Heart left ventricle (tissue), 16 donors: ENCODE measurements around the gene RPS6KB2. TPM values are rescaled to one million over a fixed set of nuclear protein-coding genes. Genes with fewer than 3 reads are reported as not detected.

Experiments used
- ATAC-seq, 4 donors: fragments of 200-7000 bp; cut with Tn5 transposase; one replicate each; pipeline ENCODE4 v1.9.1; 2020 to 2022; ENCODE audit warnings: moderate library complexity in 4 of 4, mild to moderate bottlenecking in 3 of 4, moderate number of reproducible peaks in 1 of 4
- DNase-seq, 5 donors: peaks; one replicate each; pipeline ENCODE4 v3.0.0-alpha.2; 2020
- H3K27ac ChIP-seq, 12 donors: fragments of 200-600 bp; sonication (generic) in 4 of 12; one replicate each; pipeline versions ENCODE4 v1.5.0 to v1.8.0; 2016 to 2022; ENCODE audit warnings: mild to moderate bottlenecking in 2 of 12
- H3K27me3 ChIP-seq, 9 donors: fragments of 200-600 bp; sonication (generic) in 2 of 9; one replicate each; pipeline versions ENCODE4 v1.5.1 to v1.8.0; 2016 to 2022; ENCODE audit warnings: mild to moderate bottlenecking in 3 of 9
- H3K36me3 ChIP-seq, 9 donors: fragments of 200-600 bp; sonication (generic) in 2 of 9; one replicate each; pipeline versions ENCODE4 v1.5.0 to v1.8.0; 2018 to 2022; ENCODE audit warnings: mild to moderate bottlenecking in 2 of 9
- H3K4me1 ChIP-seq, 12 donors: fragments of 200-600 bp; sonication (generic) in 4 of 12; one replicate each; pipeline versions ENCODE4 v1.5.0 to v1.8.0; 2016 to 2022; ENCODE audit warnings: mild to moderate bottlenecking in 3 of 12
- H3K4me3 ChIP-seq, 12 donors: fragments of 200-600 bp; sonication (generic) in 4 of 12; one replicate each; pipeline versions ENCODE4 v1.5.0 to v1.8.0; 2017 to 2022; ENCODE audit warnings: mild to moderate bottlenecking in 9 of 12, moderate library complexity in 4 of 12
- H3K9me3 ChIP-seq, 12 donors: fragments of 200-600 bp; sonication (generic) in 4 of 12; one replicate each; pipeline versions ENCODE4 v1.5.0 to v1.8.0; 2016 to 2022; ENCODE audit warnings: mild to moderate bottlenecking in 1 of 12
- POLR2A ChIP-seq, 2 donors: fragments of 450-650 bp; IDR thresholded peaks; one replicate each; pipeline ENCODE4 v1.6.1; 2017; ENCODE audit warnings: antibody characterized with exemption in 2 of 2, mild to moderate bottlenecking in 2 of 2, moderate library complexity in 2 of 2
- WGBS, 4 donors: extraction: QIAGEN DNeasy Blood & Tissue Kit in 2 of 4; methylation state at CpG; one replicate each; pipeline versions ENCODE4 v1.1.5 to v1.1.7; 2013 to 2018; 5-methylcytosine and 5-hydroxymethylcytosine counted together
- intact Hi-C, 10 donors: fragments of 100-400 bp; cut with DNase I; formaldehyde crosslinking; loops; one replicate each; pipeline versions ENCODE4 v1.11.1 to v1.14.2; 2022
- polyA plus RNA-seq, 2 donors: library from polyadenylated mRNA; stranded (reverse); fragments of 200-250 nt; gene quantifications; one replicate each; pipeline ENCODE4 v1.2.3, GENCODE V29; 2013
- total RNA-seq, 9 donors: library from RNA; depleted of rRNA in 2 of 9; stranded (reverse); fragments of >200 nt in 2 of 9; fragmentation: NEBNext Ultra II Directional in 3 of 9; extraction: Animal tissue kit (Norgen Biotek cat#: 25700) in 3 of 9; gene quantifications; one replicate each; pipeline versions ENCODE4 v1.1.0 to v1.2.4, GENCODE V29; 2016 to 2023
- TF ChIP-seq, protein P1 (sequence below), 12 donors: fragments of 200-600 bp; sonication (generic) in 4 of 12; IDR thresholded peaks; one replicate each; pipeline versions ENCODE4 v1.5.0 to v1.8.0; 2018 to 2022; ENCODE audit warnings: antibody characterized with exemption in 12 of 12, mild to moderate bottlenecking in 5 of 12
- donor health status: ischemic (EF 13 %, LVEDD 7.1; RV severe dilation, severe dysfunction).
- donor health status: healthy with polysubstance abuse.
- donor health status: DM: no; HTN: yes; CAD: no.
- donor health status: DM: no; HTN: no; CAD: no.
- donor health status: ischemic (EF 25% LVEDD 6.9; RV normal size, moderate dysfunction).
- donor health status: ischemic (EF 25% LVEDD 5.7; RV mildly dilated, moderate dysfunction).
- donor health status: healthy.
- donor health status: DM: yes; HTN: yes; CAD: no.
- donor health status: ischemic (EF 35%, LVEDD 5.7; RV mildly dilated, moderate dysfunction).
- donor health status: nonischemic (EF 11% LVEDD 7.7; RV severe dilation, severe dysfunction).
- donor health status: DM: yes; HTN: yes; CAD: no.
- donor health status: PGD.
- donor health status: ischemic (EF 29% LVEDD 5.4; RV normal size, mild dysfunction).
- donor health status: nonischemic (EF 23%, LVEDD 6.1; RV moderate dilation, normal function).

RPS6KB2 gene
- total and polyA plus RNA-seq, 11 donors, result 19.3 to 36.0 (median 26.0) TPM

DNA sequence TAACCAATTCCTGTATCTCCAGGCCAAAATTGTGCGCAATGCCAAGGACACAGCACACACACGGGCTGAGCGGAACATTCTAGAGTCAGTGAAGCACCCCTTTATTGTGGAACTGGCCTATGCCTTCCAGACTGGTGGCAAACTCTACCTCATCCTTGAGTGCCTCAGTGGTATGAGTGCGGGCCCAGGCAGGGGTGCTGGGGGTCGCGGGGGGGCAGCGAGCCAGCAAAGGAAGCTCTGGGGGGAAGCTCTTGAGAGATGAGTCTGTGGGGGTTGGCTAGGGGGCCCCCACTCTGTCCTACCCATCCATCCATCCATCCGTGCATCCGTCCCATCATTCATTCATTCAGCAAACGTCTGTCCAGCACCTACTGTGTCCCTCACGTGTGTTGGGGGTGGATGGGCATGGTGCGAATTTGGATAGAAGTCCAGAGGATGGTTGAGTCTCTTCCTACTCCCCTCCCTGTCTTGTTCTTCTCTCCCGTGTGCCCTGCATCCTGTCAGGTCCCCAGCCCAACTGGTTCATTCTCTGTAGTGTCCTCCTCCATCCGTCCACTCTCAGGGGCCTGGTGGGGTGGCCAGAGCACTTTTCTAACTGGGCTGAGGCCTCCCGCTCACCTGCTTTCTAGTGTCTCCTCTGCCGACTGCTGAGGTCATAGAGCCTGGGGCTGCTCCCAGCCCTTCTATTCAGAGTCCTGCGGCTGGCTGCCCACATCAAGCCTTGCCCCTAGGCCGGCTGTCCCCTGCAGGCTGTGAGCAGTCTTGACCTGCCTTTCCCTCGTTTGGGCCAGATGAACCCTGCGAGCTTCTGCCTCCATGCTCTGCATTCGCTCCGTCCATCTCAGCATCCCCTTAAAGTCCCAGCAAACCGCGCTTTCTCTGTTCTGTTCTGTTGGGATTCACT lies 3.3 kb downstream of the RPS6KB2 start:
- no peak for ATAC-seq
- no peak overlapping the region for H3K4me3 ChIP-seq
- H3K36me3 ChIP-seq, result peaks cover 0 to 67% (median 55%) of the 10 kb centered on the region in 9 donors
- WGBS, 4 donors, result 90 to 94% (median 92%) methylated on average over 24 of the region's 24 CpGs
- peaks cover 7 to 37% (median 14%) of the 10 kb centered on the region in 12 donors for H3K4me1 ChIP-seq
- no peak for DNase-seq
- no peaks in the 10 kb centered on the region for H3K9me3 ChIP-seq
- H3K27me3 ChIP-seq, result no peaks in the 10 kb centered on the region
- TF ChIP-seq, protein P1, sequence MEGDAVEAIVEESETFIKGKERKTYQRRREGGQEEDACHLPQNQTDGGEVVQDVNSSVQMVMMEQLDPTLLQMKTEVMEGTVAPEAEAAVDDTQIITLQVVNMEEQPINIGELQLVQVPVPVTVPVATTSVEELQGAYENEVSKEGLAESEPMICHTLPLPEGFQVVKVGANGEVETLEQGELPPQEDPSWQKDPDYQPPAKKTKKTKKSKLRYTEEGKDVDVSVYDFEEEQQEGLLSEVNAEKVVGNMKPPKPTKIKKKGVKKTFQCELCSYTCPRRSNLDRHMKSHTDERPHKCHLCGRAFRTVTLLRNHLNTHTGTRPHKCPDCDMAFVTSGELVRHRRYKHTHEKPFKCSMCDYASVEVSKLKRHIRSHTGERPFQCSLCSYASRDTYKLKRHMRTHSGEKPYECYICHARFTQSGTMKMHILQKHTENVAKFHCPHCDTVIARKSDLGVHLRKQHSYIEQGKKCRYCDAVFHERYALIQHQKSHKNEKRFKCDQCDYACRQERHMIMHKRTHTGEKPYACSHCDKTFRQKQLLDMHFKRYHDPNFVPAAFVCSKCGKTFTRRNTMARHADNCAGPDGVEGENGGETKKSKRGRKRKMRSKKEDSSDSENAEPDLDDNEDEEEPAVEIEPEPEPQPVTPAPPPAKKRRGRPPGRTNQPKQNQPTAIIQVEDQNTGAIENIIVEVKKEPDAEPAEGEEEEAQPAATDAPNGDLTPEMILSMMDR (IDR thresholded peaks at IDR 0.05), result no peak
- no peak for TF ChIP-seq POLR2A (IDR thresholded peaks at IDR 0.05)
- intact Hi-C loops, result no loop called here
- H3K27ac ChIP-seq, result no peak overlapping the region

- DNase-seq (no peak), ATAC-seq (no peak)
- peaks cover 0 to 74% (median 60%) of the 10 kb centered on the region in 9 donors for H3K36me3 ChIP-seq
- TF ChIP-seq, protein P1 (IDR thresholded peaks at IDR 0.05), result no peak
- TF ChIP-seq POLR2A (IDR thresholded peaks at IDR 0.05), result no peak
- intact Hi-C loops, result no loop called here
- H3K9me3 ChIP-seq, result no peaks in the 10 kb centered on the region
- H3K27me3 ChIP-seq, result no peaks in the 10 kb centered on the region
- WGBS, 4 donors, result 89 to 95% (median 91%) methylated on average over 13 to 22 of the region's 22 CpGs
- no peak overlapping the region for H3K4me3 ChIP-seq
- no peak overlapping the region for H3K27ac ChIP-seq
- peaks cover 7 to 41% (median 14%) of the 10 kb centered on the region in 12 donors for H3K4me1 ChIP-seq
Measured at GRCh38 chr11:67432655-67433349, 4.5 kb downstream of the RPS6KB2 start.

GRCh38 chr11:67433536-67434394 lies 5.5 kb downstream of the RPS6KB2 start:
- no peak for TF ChIP-seq POLR2A (IDR thresholded peaks at IDR 0.05)
- TF ChIP-seq, protein P1 (IDR thresholded peaks at IDR 0.05), result no peak
- Histone ChIP-seq H3K4me1 (peaks cover 7 to 41% (median 14%) of the 10 kb centered on the region in 12 donors), H3K9me3 (no peaks in the 10 kb centered on the region), H3K27me3 (no peaks in the 10 kb centered on the region), H3K4me3 (no peak overlapping the region), H3K36me3 (peaks cover 0 to 82% (median 66%) of the 10 kb centered on the region in 9 donors), H3K27ac (peak overlapping the region in 1 of 12 donors; percentile 46)
- WGBS, 4 donors, result 85 to 90% (median 88%) methylated on average over 16 to 22 of the region's 22 CpGs
- no peak for ATAC-seq
- DNase-seq, result no peak
- intact Hi-C loops, result no loop called here
